ENCODE data around the gene USP13. TPM values are rescaled to one million over a fixed set of nuclear protein-coding genes. Genes with fewer than 3 reads are reported as not detected.

Gene USP13
- total RNA-seq, 1 donor, result 12.7 TPM

DNA sequence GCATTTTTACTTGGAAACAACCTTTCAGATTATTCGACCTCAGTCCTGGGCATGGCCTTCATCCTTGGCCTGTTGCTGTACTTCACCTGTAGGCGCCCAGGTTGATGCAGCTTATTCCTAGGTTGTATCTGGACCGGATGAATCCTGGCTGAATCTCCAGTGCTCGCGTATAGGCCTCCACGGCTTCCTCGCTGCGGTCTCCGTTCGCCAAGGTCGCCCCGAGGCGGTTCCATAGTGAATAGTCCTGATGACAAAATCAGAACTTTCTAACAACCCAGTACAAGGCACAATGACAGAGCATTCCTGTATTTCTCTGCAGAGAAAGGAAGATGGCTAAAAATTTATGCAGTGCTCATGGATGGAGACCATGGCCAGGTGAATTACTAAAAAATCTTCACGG, 154.7 kb downstream of the USP13 start:
- H2AFZ ChIP-seq (ENCODE audit: low read length), result no peak overlapping the region
- TF ChIP-seq, protein P1, sequence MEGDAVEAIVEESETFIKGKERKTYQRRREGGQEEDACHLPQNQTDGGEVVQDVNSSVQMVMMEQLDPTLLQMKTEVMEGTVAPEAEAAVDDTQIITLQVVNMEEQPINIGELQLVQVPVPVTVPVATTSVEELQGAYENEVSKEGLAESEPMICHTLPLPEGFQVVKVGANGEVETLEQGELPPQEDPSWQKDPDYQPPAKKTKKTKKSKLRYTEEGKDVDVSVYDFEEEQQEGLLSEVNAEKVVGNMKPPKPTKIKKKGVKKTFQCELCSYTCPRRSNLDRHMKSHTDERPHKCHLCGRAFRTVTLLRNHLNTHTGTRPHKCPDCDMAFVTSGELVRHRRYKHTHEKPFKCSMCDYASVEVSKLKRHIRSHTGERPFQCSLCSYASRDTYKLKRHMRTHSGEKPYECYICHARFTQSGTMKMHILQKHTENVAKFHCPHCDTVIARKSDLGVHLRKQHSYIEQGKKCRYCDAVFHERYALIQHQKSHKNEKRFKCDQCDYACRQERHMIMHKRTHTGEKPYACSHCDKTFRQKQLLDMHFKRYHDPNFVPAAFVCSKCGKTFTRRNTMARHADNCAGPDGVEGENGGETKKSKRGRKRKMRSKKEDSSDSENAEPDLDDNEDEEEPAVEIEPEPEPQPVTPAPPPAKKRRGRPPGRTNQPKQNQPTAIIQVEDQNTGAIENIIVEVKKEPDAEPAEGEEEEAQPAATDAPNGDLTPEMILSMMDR (IDR thresholded peaks at IDR 0.05; ENCODE audit: extremely low read depth, low read depth, low read length), result no peak
- peaks cover 16% of the 10 kb centered on the region for H3K4me1 ChIP-seq (ENCODE audit: insufficient read depth, low read length)
- no peaks in the 10 kb centered on the region for H3K9me3 ChIP-seq (ENCODE audit: low read depth, low read length)
- H3K36me3 ChIP-seq (ENCODE audit: insufficient read depth, low read length), result no peaks in the 10 kb centered on the region
- no peak overlapping the region for H3K4me2 ChIP-seq (ENCODE audit: insufficient read depth, low read length)
- H3K27ac ChIP-seq (ENCODE audit: low read depth, low read length), result no peak overlapping the region
- DNase-seq (ENCODE audit: insufficient read length, low spot score, missing footprints), result no peak
- H3K27me3 ChIP-seq (ENCODE audit: insufficient read depth, low read length), result peaks cover 3% of the 10 kb centered on the region
- no peaks in the 10 kb centered on the region for H3K79me2 ChIP-seq (ENCODE audit: insufficient read depth, low read length)
- no peaks in the 10 kb centered on the region for H4K20me1 ChIP-seq (ENCODE audit: insufficient read depth, low read length)
- no peak overlapping the region for H3K4me3 ChIP-seq (ENCODE audit: insufficient read depth, low read length)

DNA sequence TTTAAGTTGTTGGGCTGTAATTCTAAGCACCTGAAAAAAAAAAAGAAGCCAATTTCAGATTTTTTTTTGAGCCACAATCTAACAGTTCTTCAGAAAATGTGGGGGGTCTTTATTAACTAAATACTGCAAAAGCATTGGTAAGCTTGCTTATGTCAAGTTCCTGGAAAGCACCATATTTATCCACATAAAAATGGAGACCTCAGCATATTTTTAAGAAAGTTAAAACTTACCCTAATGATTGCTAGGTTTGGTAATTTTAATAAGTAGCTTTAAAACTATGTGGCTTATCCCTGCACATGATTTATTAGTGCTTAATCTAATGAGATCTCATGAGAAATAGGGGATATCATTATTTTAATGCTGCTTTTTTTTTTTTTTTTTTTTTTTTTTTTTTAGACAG, 156.8 kb downstream of the USP13 start:
- Histone ChIP-seq H3K79me2 (ENCODE audit: insufficient read depth, low read length) (no peaks in the 10 kb centered on the region), H4K20me1 (ENCODE audit: insufficient read depth, low read length) (no peaks in the 10 kb centered on the region), H3K27me3 (ENCODE audit: insufficient read depth, low read length) (no peaks in the 10 kb centered on the region), H2AFZ (ENCODE audit: low read length) (no peak overlapping the region), H3K4me3 (ENCODE audit: insufficient read depth, low read length) (no peak overlapping the region), H3K27ac (ENCODE audit: low read depth, low read length) (no peak overlapping the region), H3K4me2 (ENCODE audit: insufficient read depth, low read length) (no peak overlapping the region), H3K36me3 (ENCODE audit: insufficient read depth, low read length) (no peaks in the 10 kb centered on the region), H3K9me3 (ENCODE audit: low read depth, low read length) (no peaks in the 10 kb centered on the region), H3K4me1 (ENCODE audit: insufficient read depth, low read length) (peaks cover 16% of the 10 kb centered on the region)
- no peak for DNase-seq (ENCODE audit: insufficient read length, low spot score, missing footprints)
- TF ChIP-seq, protein P1 (IDR thresholded peaks at IDR 0.05; ENCODE audit: extremely low read depth, low read depth, low read length), result no peak

DNA sequence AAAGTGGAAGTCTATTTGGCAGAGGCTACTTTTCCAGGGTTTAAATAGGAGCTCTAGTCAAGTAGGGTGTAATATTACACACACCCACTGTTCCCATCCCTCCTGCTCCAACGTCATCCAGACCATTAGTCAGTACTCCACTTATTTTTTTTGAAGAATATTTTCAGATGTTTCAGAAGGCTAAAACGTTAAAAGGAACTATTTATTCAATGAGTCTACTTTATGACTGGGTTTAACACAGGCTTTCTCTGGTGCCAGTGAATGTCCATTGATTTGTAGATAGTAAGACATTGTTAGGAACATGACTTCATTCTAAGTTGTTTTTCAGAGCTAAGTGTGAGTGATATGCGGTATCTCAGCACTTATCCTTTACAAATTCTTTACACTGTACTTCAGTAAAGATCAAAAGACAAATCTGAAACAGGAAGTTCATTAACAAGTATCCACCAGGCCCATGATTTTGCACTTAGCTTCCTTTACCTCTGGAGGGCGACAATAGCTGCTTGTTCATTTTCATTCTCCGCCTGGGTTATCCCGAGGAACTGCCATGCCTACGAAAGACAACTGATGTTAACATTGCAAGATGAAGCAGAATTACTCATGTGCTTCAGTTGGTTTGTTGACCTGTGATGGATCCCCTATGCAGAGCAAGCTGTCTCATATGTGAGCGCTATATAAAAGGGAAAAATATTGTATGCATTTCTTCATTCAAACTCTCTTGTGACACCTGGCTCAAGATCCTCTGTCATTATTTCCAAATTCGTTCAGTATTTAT, 158.7 kb downstream of the USP13 start:
- peak overlapping the region; percentile 82 for H2AFZ ChIP-seq (ENCODE audit: low read length)
- peaks cover 16% of the 10 kb centered on the region for H3K4me1 ChIP-seq (ENCODE audit: insufficient read depth, low read length)
- no peaks in the 10 kb centered on the region for H3K27me3 ChIP-seq (ENCODE audit: insufficient read depth, low read length)
- H3K4me3 ChIP-seq (ENCODE audit: insufficient read depth, low read length), result peak overlapping the region; percentile 23
- no peaks in the 10 kb centered on the region for H3K9me3 ChIP-seq (ENCODE audit: low read depth, low read length)
- H4K20me1 ChIP-seq (ENCODE audit: insufficient read depth, low read length), result no peaks in the 10 kb centered on the region
- peak overlapping the region; percentile 88 for H3K27ac ChIP-seq (ENCODE audit: low read depth, low read length)
- peak overlapping the region; percentile 77 for H3K4me2 ChIP-seq (ENCODE audit: insufficient read depth, low read length)
- H3K36me3 ChIP-seq (ENCODE audit: insufficient read depth, low read length), result no peaks in the 10 kb centered on the region
- H3K79me2 ChIP-seq (ENCODE audit: insufficient read depth, low read length), result no peaks in the 10 kb centered on the region
- peak; percentile 93 for DNase-seq (ENCODE audit: insufficient read length, low spot score, missing footprints)
- TF ChIP-seq, protein P1 (IDR thresholded peaks at IDR 0.05; ENCODE audit: extremely low read depth, low read depth, low read length), result peak; percentile 80

DNA sequence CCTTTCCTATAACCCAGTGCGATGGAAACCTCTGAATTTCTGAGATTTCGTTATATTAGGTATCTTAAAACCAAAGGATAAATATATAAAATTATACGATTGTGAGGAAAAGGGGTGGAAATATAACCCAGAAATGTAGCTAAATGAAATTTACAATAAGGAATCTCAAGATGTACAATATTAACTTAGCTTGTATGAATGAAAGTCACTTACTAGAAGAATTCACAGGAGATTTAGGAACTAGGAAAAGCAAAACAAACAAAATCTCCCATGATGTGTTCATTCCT, 159.2 kb downstream of the USP13 start:
- H3K27me3 ChIP-seq (ENCODE audit: insufficient read depth, low read length), result no peaks in the 10 kb centered on the region
- peak overlapping the region; percentile 23 for H3K4me3 ChIP-seq (ENCODE audit: insufficient read depth, low read length)
- H3K36me3 ChIP-seq (ENCODE audit: insufficient read depth, low read length), result no peaks in the 10 kb centered on the region
- no peak for DNase-seq (ENCODE audit: insufficient read length, low spot score, missing footprints)
- H3K27ac ChIP-seq (ENCODE audit: low read depth, low read length), result peak overlapping the region; percentile 88
- peak overlapping the region; percentile 77 for H3K4me2 ChIP-seq (ENCODE audit: insufficient read depth, low read length)
- no peaks in the 10 kb centered on the region for H3K9me3 ChIP-seq (ENCODE audit: low read depth, low read length)
- H4K20me1 ChIP-seq (ENCODE audit: insufficient read depth, low read length), result no peaks in the 10 kb centered on the region
- H3K79me2 ChIP-seq (ENCODE audit: insufficient read depth, low read length), result no peaks in the 10 kb centered on the region
- TF ChIP-seq, protein P1 (IDR thresholded peaks at IDR 0.05; ENCODE audit: extremely low read depth, low read depth, low read length), result no peak
- peak overlapping the region; percentile 82 for H2AFZ ChIP-seq (ENCODE audit: low read length)
- peaks cover 16% of the 10 kb centered on the region for H3K4me1 ChIP-seq (ENCODE audit: insufficient read depth, low read length)
